ENCODE measurements around the gene MAP3K4. TPM values are rescaled to one million over a fixed set of nuclear protein-coding genes. Genes with fewer than 3 reads are reported as not detected.

MAP3K4 gene
- total and polyA plus RNA-seq, 2 of the 4 experiments (the other 2 are of a cell fraction) = 11.5 to 20.4 TPM

- Histone ChIP-seq H2BK120ac (ENCODE audit: low read depth, low read length) (no peak overlapping the region), H3K23ac (ENCODE audit: low read depth, low read length) (no peak overlapping the region), H3K27me3 (ENCODE audit: control insufficient read depth, insufficient read depth, low read length) (no peaks in the 10 kb centered on the region), H4K8ac (ENCODE audit: low read depth in 2 of 2, low read length in 2 of 2) (no peak overlapping the region), H3K14ac (replicated peaks; ENCODE audit: low read depth, low read length) (no peak overlapping the region), H4K91ac (ENCODE audit: insufficient read depth, low read depth, low read length) (no peak overlapping the region), H3K18ac (ENCODE audit: low read depth, low read length) (no peak overlapping the region), H3K4me2 (ENCODE audit: low read depth, low read length) (no peak overlapping the region), H4K20me1 (ENCODE audit: insufficient read depth, low read length) (peaks cover 4% of the 10 kb centered on the region; the same call in 1 of the 2 replicates), H2AK9ac (replicated peaks; ENCODE audit: low read depth, low read length, poor library complexity) (no peak overlapping the region), H3K4me1 (ENCODE audit: control insufficient read depth, insufficient read depth, low read length) (no peaks in the 10 kb centered on the region), H3K56ac (ENCODE audit: extremely low read depth, insufficient read depth, low read length) (no peak overlapping the region), H3K27ac (ENCODE audit: insufficient read depth, low read length) (no peak overlapping the region), H2AFZ (replicated peaks; ENCODE audit: low read length, poor library complexity) (no peak overlapping the region), H2BK15ac (ENCODE audit: low read depth, low read length) (no peak overlapping the region), H2BK20ac (ENCODE audit: low read depth, low read length) (no peak overlapping the region), H2BK5ac (ENCODE audit: low read depth, low read length, poor library complexity, severe bottlenecking) (no peak overlapping the region), H3K79me1 (ENCODE audit: low read depth in 1 of 2, low read length in 2 of 2) (peaks cover 16 to 30% of the 10 kb centered on the region in 2 experiments), H4K5ac (ENCODE audit: low read depth, low read length) (no peak overlapping the region), H3K9me3 (ENCODE audit: control insufficient read depth, insufficient read depth, low read length) (no peaks in the 10 kb centered on the region), H3K4me3 (ENCODE audit: insufficient read depth, low read depth, low read length) (no peak overlapping the region), H3K9ac (ENCODE audit: low read depth, low read length) (no peak overlapping the region), H3K4ac (ENCODE audit: low read depth, low read length) (no peak overlapping the region), H3K36me3 (ENCODE audit: control insufficient read depth, insufficient read depth, low read length) (0 out of 2 replicates have a peak, but pooled peaks cover 1% of the 10 kb centered on the region), H2AK5ac (ENCODE audit: low read depth, low read length) (no peak overlapping the region), H3K9me1 (ENCODE audit: insufficient read depth, low read length) (no peaks in the 10 kb centered on the region)
- DNase-seq (no peak), ATAC-seq (ENCODE audit: low read depth) (no peak)
- BruUV-seq (replicated peaks) = no TSS peak
- in situ Hi-C loops (cut with MboI; ENCODE audit: low sequenced_read_pairs) (no loop called here), dilution Hi-C loops (cut with HindIII; ENCODE audit: low sequenced_read_pairs, unreplicated experiment) (no loop called here), intact Hi-C loops (cut with micrococcal nuclease) (no loop called here)
- no peak for TF ChIP-seq CEBPB (IDR thresholded peaks at IDR 0.05; ENCODE audit: low read depth, low read length)
- no peak for TF ChIP-seq CHD1 (IDR thresholded peaks at IDR 0.05; ENCODE audit: low read depth, low read length)
- no peak for TF ChIP-seq FOS (IDR thresholded peaks at IDR 0.05; ENCODE audit: low read depth, low read length)
- TF ChIP-seq USF2 (IDR thresholded peaks at IDR 0.05; ENCODE audit: low read depth, low read length) = no peak
- TF ChIP-seq RCOR1 (IDR thresholded peaks at IDR 0.05; ENCODE audit: insufficient replicate concordance, low read length) = no peak
- no peak for TF ChIP-seq MAFK (IDR thresholded peaks at IDR 0.05; ENCODE audit: low read depth, low read length)
- no peak for TF ChIP-seq POLR2A (IDR thresholded peaks at IDR 0.05; ENCODE audit: low read depth, low read length)
- ChIA-PET POLR2A (ENCODE audit: unreplicated experiment) (no interaction called here), CTCF (no interaction called here)
These were observed 30.0 kb downstream of the MAP3K4 start for GRCh38 chr6:161021543-161021942.
